ENCODE data around the gene HNRNPU. TPM values are rescaled to one million over a fixed set of nuclear protein-coding genes. Genes with fewer than 3 reads are reported as not detected.

Gene HNRNPU
- total RNA-seq, 2 donors from 2014 or later: 403 to 475 TPM

Other genes starting within 250 kb of the HNRNPU start
- 10 to 100 TPM; 26.9 to 31.7 TPM for gene DESI2, start 211.4 kb downstream of the HNRNPU start, total RNA-seq
- gene COX20, start 28.9 kb downstream of the HNRNPU start, total RNA-seq: 10 to 100 TPM; 21.3 to 31.4 TPM